Neural cell (in vitro differentiated cells): ENCODE results near the gene SCGB3A1.

Experiments
- CTCF ChIP-seq: fragments of 450-650 bp; IDR thresholded peaks from 2 replicates; pipeline ENCODE4 v1.5.1; 2014; ENCODE audit warnings: antibody characterized with exemption, mild to moderate bottlenecking, moderate library complexity; ENCODE audit not compliant: poor library complexity, severe bottlenecking
- EP300 ChIP-seq: fragments of 450-650 bp; conservative IDR thresholded peaks from 2 replicates; pipeline ENCODE4 v1.6.1; 2014; ENCODE audit warnings: antibody characterized with exemption, mild to moderate bottlenecking, moderate library complexity; ENCODE audit not compliant: poor library complexity, severe bottlenecking
- EZH2 ChIP-seq: fragments of 200-600, 300-800 bp; shearing (Covaris generic), sonication (generic); IDR thresholded peaks from 2 replicates; pipeline ENCODE4 v1.6.1; 2014; ENCODE audit warnings: antibody characterized with exemption, low read length, borderline replicate concordance, mild to moderate bottlenecking; ENCODE audit not compliant: insufficient read depth, poor library complexity, severe bottlenecking
- POLR2AphosphoS5 ChIP-seq: IDR thresholded peaks from 2 replicates; pipeline ENCODE4 v1.6.1; 2012
- RAD21 ChIP-seq: fragments of 450-650 bp; conservative IDR thresholded peaks from 2 replicates; pipeline ENCODE4 v1.6.1; 2014; ENCODE audit warnings: antibody characterized with exemption, mild to moderate bottlenecking, moderate library complexity
- TAF1 ChIP-seq: IDR thresholded peaks from 2 replicates; pipeline ENCODE4 v1.6.1; 2012; ENCODE audit warnings: low read depth

- TF ChIP-seq EP300 (no peak), CTCF (no peak), TAF1 (no peak), POLR2AphosphoS5 (no peak), RAD21 (no peak), EZH2 (no peak)
These were observed 37.8 kb downstream of the SCGB3A1 start for GRCh38 chr5:180553530-180553929.
